Naive thymus-derived CD4-positive, alpha-beta T cell (primary cell): Measurements from ENCODE around the gene TBC1D10B. TPM values are rescaled to one million over a fixed set of nuclear protein-coding genes. Genes with fewer than 3 reads are reported as not detected.
A peak's percentile ranks its signal among the peaks of the same experiment; 100 is the strongest.
"Not testable (repeated sequence)": the region's sequence is repeated elsewhere in the genome, so short reads cannot be mapped to it uniquely, and the experiment has no call there.

Experiments used
- ATAC-seq: fragments of 150-1000 bp; cut with Tn5 transposase; 2 replicates; pipeline ENCODE4 v1.10.0; 2021; ENCODE audit warnings: mild to moderate bottlenecking, moderate library complexity
- CTCF ChIA-PET: fragments of 350-600 bp; sonication (Branson Sonifier 250); formaldehyde crosslinking; loops from one replicate; lab custom pipeline; 2021; ENCODE audit warnings: antibody characterized with exemption; lab: Charles Lee
- POLR2A ChIA-PET: fragments of 350-600 bp; sonication (Branson Sonifier 250); formaldehyde crosslinking; loops from one replicate; lab custom pipeline; 2021; ENCODE audit warnings: antibody characterized with exemption, inconsistent platforms; lab: Charles Lee
- DNase-seq, 9 donors: peaks; one replicate each; pipeline versions ENCODE4 v3.0.0 to v3.0.0-alpha.2; 2020 to 2022; ENCODE audit warnings: mixed read lengths in 1 of 9
- H3K27ac ChIP-seq: one replicate; pipeline ENCODE4 v1.7.0; 2013; ENCODE audit warnings: mild to moderate bottlenecking, low read depth, low read length, moderate library complexity
- H3K27me3 ChIP-seq, 2 donors: one replicate each; pipeline ENCODE4 v1.7.0; 2013; ENCODE audit warnings: low read length in 2 of 2, mild to moderate bottlenecking in 2 of 2, moderate library complexity in 2 of 2; ENCODE audit not compliant: control insufficient read depth in 2 of 2, insufficient read depth in 2 of 2
- H3K36me3 ChIP-seq, 3 experiments: 1 replicate in 2 of 3; 2 replicates in 1 of 3; pipeline ENCODE4 v1.7.0; 2013; ENCODE audit warnings: low read length in 3 of 3, mild to moderate bottlenecking in 3 of 3, moderate library complexity in 1 of 3; ENCODE audit not compliant: insufficient read depth in 3 of 3, control insufficient read depth in 2 of 3
- H3K4me1 ChIP-seq, 2 donors: one replicate each; pipeline ENCODE4 v1.7.0; 2013; ENCODE audit warnings: low read length in 2 of 2, mild to moderate bottlenecking in 2 of 2, moderate library complexity in 1 of 2; ENCODE audit not compliant: control insufficient read depth in 2 of 2, insufficient read depth in 2 of 2
- H3K4me3 ChIP-seq: 2 replicates; pipeline ENCODE4 v1.7.0; 2013; ENCODE audit warnings: mild to moderate bottlenecking, low read length
- H3K9me3 ChIP-seq, 3 experiments: 1 replicate in 2 of 3; 2 replicates in 1 of 3; pipeline ENCODE4 v1.7.0; 2013; ENCODE audit warnings: low read length in 3 of 3; ENCODE audit not compliant: control insufficient read depth in 2 of 3
- H3K27ac Mint-ChIP-seq, 9 donors: one replicate each; pipeline ENCODE4 v1.8.0; 2020 to 2022; ENCODE audit warnings: mixed read lengths in 9 of 9, mild to moderate bottlenecking in 8 of 9, moderate library complexity in 5 of 9, inconsistent platforms in 2 of 9
- H3K27me3 Mint-ChIP-seq, 5 donors: one replicate each; pipeline ENCODE4 v1.8.0; 2021 to 2022; ENCODE audit warnings: mixed read lengths in 5 of 5, mild to moderate bottlenecking in 1 of 5
- H3K36me3 Mint-ChIP-seq, 5 donors: one replicate each; pipeline ENCODE4 v1.8.0; 2020 to 2022; ENCODE audit warnings: mixed read lengths in 5 of 5, mild to moderate bottlenecking in 3 of 5, inconsistent platforms in 1 of 5
- H3K4me1 Mint-ChIP-seq, 7 donors: one replicate each; pipeline ENCODE4 v1.8.0; 2020 to 2022; ENCODE audit warnings: mixed read lengths in 7 of 7, mild to moderate bottlenecking in 3 of 7, inconsistent platforms in 1 of 7
- H3K4me3 Mint-ChIP-seq, 10 donors: one replicate each; pipeline ENCODE4 v1.8.0; 2020 to 2022; ENCODE audit warnings: mild to moderate bottlenecking in 10 of 10, mixed read lengths in 10 of 10, moderate library complexity in 6 of 10, inconsistent platforms in 2 of 10
- H3K9me3 Mint-ChIP-seq, 11 donors: one replicate each; pipeline ENCODE4 v1.8.0; 2020 to 2022; ENCODE audit warnings: mixed read lengths in 11 of 11, mild to moderate bottlenecking in 4 of 11, inconsistent platforms in 1 of 11, moderate library complexity in 1 of 11
- intact Hi-C, 2 donors: fragments of 100-400 bp; cut with micrococcal nuclease; formaldehyde crosslinking; loops; one replicate each; pipeline ENCODE4 v1.15.1; 2023
- polyA plus RNA-seq, 2 donors: library from polyadenylated mRNA; unstranded; fragments of 300-500 nt; fragmentation: Illumina TruSeq; gene quantifications; one replicate each; pipeline ENCODE4 v1.2.3, GENCODE V29; 2021
- total RNA-seq, 6 experiments: library from RNA in 5 of 6; stranded (reverse) in 5 of 6; gene quantifications; 1 replicate in 5 of 6; 2 replicates in 1 of 6; pipeline ENCODE4 v1.2.3 and lab custom pipeline; 2021 to 2026

Gene TBC1D10B
- total and polyA plus RNA-seq, 7 experiments from 2014 or later: 7.6 to 70.0 (median 43.8) TPM

DNA sequence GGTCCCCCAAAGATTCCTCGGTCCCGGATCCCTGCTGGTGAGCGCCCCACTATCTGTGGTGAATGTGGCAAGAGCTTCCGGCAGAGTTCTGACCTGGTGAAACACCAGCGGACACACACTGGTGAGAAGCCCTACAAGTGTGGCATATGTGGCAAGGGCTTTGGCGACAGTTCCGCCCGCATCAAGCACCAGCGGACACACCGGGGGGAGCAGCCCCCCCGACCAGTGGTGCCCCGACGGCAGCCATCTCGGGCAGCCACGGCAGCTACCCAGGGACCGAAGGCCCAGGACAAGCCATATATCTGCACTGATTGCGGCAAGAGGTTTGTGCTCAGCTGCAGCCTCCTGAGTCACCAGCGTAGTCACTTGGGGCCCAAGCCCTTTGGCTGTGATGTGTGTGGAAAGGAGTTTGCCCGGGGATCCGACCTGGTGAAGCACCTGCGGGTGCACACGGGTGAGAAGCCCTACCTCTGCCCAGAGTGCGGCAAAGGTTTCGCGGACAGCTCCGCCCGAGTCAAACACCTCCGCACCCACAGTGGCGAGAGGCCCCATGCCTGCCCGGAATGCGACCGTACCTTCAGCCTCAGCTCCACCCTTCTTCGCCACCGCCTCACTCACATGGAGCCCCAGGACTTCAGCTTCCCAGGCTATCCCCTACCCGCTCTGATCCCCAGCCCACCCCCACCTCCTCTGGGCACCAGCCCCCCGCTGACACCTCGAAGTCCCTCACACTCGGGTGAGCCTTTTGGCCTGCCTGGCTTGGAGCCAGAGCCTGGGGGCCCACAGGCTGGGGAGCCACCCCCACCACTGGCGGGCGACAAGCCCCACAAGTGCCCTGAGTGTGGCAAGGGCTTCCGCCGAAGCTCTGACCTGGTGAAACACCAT is 27.7 kb upstream of the TBC1D10B start:
- no peak for ATAC-seq
- Histone ChIP-seq H3K27me3 (no peaks in the 10 kb centered on the region), H3K4me3 (no peak overlapping the region), H3K36me3 (peaks cover 0 to 18% (median 0%) of the 10 kb centered on the region in 3 experiments), H3K4me1 (peaks cover 14 to 22% of the 10 kb centered on the region in 2 donors), H3K27ac (no peak overlapping the region), H3K9me3 (no peaks in the 10 kb centered on the region)
- POLR2A ChIA-PET: interaction anchor here (0.8 to 14.0 kb wide), 5 partner anchors 9 to 27 kb away, joined by 4 to 254 read pairs (median 10); partner anchors contain the start of genes SEPTIN1 and ZNF771
- Mint-ChIP-seq H3K4me3 (no peak overlapping the region), H3K27me3 (no peaks in the 10 kb centered on the region), H3K36me3 (peaks cover 0 to 7% (median 4%) of the 10 kb centered on the region in 5 donors), H3K9me3 (no peaks in the 10 kb centered on the region), H3K4me1 (peaks cover 32 to 46% (median 41%) of the 10 kb centered on the region in 7 donors), H3K27ac (no peak overlapping the region)
- no peak for DNase-seq
- intact Hi-C loops: no loop called here
- CTCF ChIA-PET: interaction anchor here (0.9 to 1.1 kb wide), 2 partner anchors 9 to 12 kb away, joined by 3 to 4 read pairs; no protein-coding TSS in a partner anchor

GRCh38 chr16:30397056-30397455 is 26.8 kb upstream of the TBC1D10B start:
- peaks cover 0 to 7% (median 4%) of the 10 kb centered on the region in 5 donors for H3K36me3 Mint-ChIP-seq
- H3K27me3 ChIP-seq: no peaks in the 10 kb centered on the region
- H3K9me3 ChIP-seq: no peaks in the 10 kb centered on the region
- no peak for ATAC-seq
- peaks cover 32 to 46% (median 41%) of the 10 kb centered on the region in 7 donors for H3K4me1 Mint-ChIP-seq
- peaks cover 0 to 18% (median 0%) of the 10 kb centered on the region in 3 experiments for H3K36me3 ChIP-seq
- no peak overlapping the region for H3K27ac ChIP-seq
- H3K9me3 Mint-ChIP-seq: no peaks in the 10 kb centered on the region
- H3K27me3 Mint-ChIP-seq: no peaks in the 10 kb centered on the region
- no peak overlapping the region for H3K4me3 ChIP-seq
- intact Hi-C loops: no loop called here
- no peak for DNase-seq
- peak overlapping the region; percentile 12 to 92 (median 86) for H3K4me3 Mint-ChIP-seq
- H3K4me1 ChIP-seq: peaks cover 14 to 22% of the 10 kb centered on the region in 2 donors
- POLR2A ChIA-PET: interaction anchor here (1.0 to 14.0 kb wide), 5 partner anchors 10 to 212 kb away, joined by 3 to 254 read pairs (median 10); partner anchors contain the start of genes MYL11, SEPTIN1 and ZNF771
- H3K27ac Mint-ChIP-seq: peak overlapping the region; percentile 5 to 82 (median 50)
- CTCF ChIA-PET: interaction anchor here (1.3 kb wide), 1 partner anchor 12 kb away, joined by 4 read pairs; no protein-coding TSS in a partner anchor

DNA sequence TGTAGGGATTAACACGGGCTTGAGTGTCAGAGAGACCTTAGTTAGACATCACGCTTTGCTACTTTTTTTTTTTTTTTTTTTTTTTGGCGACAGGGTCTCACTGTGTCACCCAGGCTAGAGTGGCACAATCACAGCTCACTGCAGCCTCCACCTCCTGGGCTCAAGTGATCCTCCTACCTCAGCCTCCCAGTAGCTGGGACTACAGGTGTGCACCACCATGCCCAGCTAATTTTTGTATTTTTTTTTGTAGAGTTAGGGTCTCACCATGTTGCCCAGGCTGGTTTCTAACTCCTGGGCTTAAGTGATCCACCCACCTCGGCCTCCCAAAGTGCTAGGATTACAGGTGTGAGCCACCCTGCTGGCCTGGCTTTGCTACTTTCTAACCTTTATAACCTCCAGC is 26.3 kb upstream of the TBC1D10B start:
- H3K4me3 ChIP-seq: peak overlapping the region; percentile 80
- H3K27me3 Mint-ChIP-seq, H3K27ac ChIP-seq, H3K9me3 ChIP-seq, DNase-seq, H3K9me3 Mint-ChIP-seq, intact Hi-C loops, ATAC-seq, H3K36me3 Mint-ChIP-seq, H3K27me3 ChIP-seq: not testable (repeated sequence)
- Mint-ChIP-seq H3K27ac (peak overlapping the region in 7 of 9 donors; percentile 28 to 82 (median 67)), H3K4me3 (peak overlapping the region; percentile 19 to 92 (median 87)), H3K4me1 (peaks cover 31 to 44% (median 39%) of the 10 kb centered on the region in 7 donors)
- peaks cover 14 to 22% of the 10 kb centered on the region in 2 donors for H3K4me1 ChIP-seq
- ChIA-PET POLR2A (interaction anchor here (0.9 to 14.0 kb wide), 7 partner anchors 11 to 212 kb away, joined by 3 to 254 read pairs (median 15); partner anchors contain the start of genes MYL11, SEPTIN1, TBC1D10B and ZNF771), CTCF (interaction anchor here (0.9 to 1.3 kb wide), 3 partner anchors 12 to 21 kb away, joined by 3 to 5 read pairs (median 4); no protein-coding TSS in a partner anchor)
- peaks cover 0 to 18% (median 0%) of the 10 kb centered on the region in 3 experiments for H3K36me3 ChIP-seq

- ATAC-seq: no peak
- H3K4me1 Mint-ChIP-seq: peaks cover 27 to 39% (median 33%) of the 10 kb centered on the region in 7 donors
- Histone ChIP-seq H3K4me1 (peaks cover 14 to 22% of the 10 kb centered on the region in 2 donors), H3K27me3 (no peaks in the 10 kb centered on the region), H3K36me3 (peaks cover 0 to 18% (median 0%) of the 10 kb centered on the region in 3 experiments), H3K27ac (peak overlapping the region; percentile 71), H3K9me3 (no peaks in the 10 kb centered on the region), H3K4me3 (peak overlapping the region; percentile 80)
- no peaks in the 10 kb centered on the region for H3K9me3 Mint-ChIP-seq
- CTCF ChIA-PET: interaction anchor here (0.9 to 1.3 kb wide), 5 partner anchors 13 to 34 kb away, joined by 3 to 5 read pairs (median 4); partner anchors contain the start of genes DCTPP1 and SEPTIN1
- peak overlapping the region; percentile 80 to 92 (median 88) for H3K4me3 Mint-ChIP-seq
- intact Hi-C loops: loop anchor here (1.0 to 2.0 kb wide), 5 partner anchors 11 to 25 kb away; partner anchors contain the start of genes ZNF771 (in 2 of the 2), SEPTIN1 (in 1 of the 2) and TBC1D10B (in 1 of the 2)
- peak overlapping the region; percentile 35 to 82 (median 67) for H3K27ac Mint-ChIP-seq
- DNase-seq: no peak
- H3K36me3 Mint-ChIP-seq: peaks cover 0 to 7% (median 4%) of the 10 kb centered on the region in 5 donors
- no peaks in the 10 kb centered on the region for H3K27me3 Mint-ChIP-seq
- POLR2A ChIA-PET: interaction anchor here (0.9 to 14.0 kb wide), 9 partner anchors 12 to 331 kb away, joined by 3 to 254 read pairs (median 7); partner anchors contain the start of genes ALDOA, MYL11, SEPTIN1 and TBC1D10B
Observed at GRCh38 chr16:30395992-30396585, 25.8 kb upstream of the TBC1D10B start.

GRCh38 chr16:30395155-30395991 is 25.1 kb upstream of the TBC1D10B start, which contains the start of gene ZNF48:
ZNF48 (plus strand) TSS chr16:30395420; CDS start chr16:30395795, 375 bp downstream.
- Mint-ChIP-seq H3K27ac (peak within 1 kb of the TSS; percentile 69 to 95 (median 83)), H3K27me3 (no peaks in the 10 kb centered on the region), H3K36me3 (peaks cover 0 to 7% (median 4%) of the 10 kb centered on the region in 5 donors), H3K9me3 (no peaks in the 10 kb centered on the region), H3K4me1 (peaks cover 23 to 39% (median 32%) of the 10 kb centered on the region in 7 donors), H3K4me3 (peak within 1 kb of the TSS; percentile 85 to 92 (median 88))
- no peaks in the 10 kb centered on the region for H3K27me3 ChIP-seq
- ChIA-PET POLR2A (interaction anchor here (0.7 to 14.0 kb wide), 13 partner anchors 9 to 330 kb away, joined by 3 to 254 read pairs (median 4); partner anchors contain the start of genes ALDOA, MYL11, SEPTIN1 and TBC1D10B), CTCF (interaction anchor here (0.8 to 1.3 kb wide), 6 partner anchors 12 to 34 kb away, joined by 3 to 5 read pairs (median 4); partner anchors contain the start of genes DCTPP1, SEPTIN1 and ZNF771)
- no peaks in the 10 kb centered on the region for H3K9me3 ChIP-seq
- H3K36me3 ChIP-seq: peaks cover 0 to 18% (median 0%) of the 10 kb centered on the region in 3 experiments
- H3K27ac ChIP-seq: peak within 1 kb of the TSS; percentile 71
- peak; percentile 33 to 72 (median 45) for DNase-seq
- H3K4me3 ChIP-seq: peak within 1 kb of the TSS; percentile 80
- peaks cover 14 to 22% of the 10 kb centered on the region in 2 donors for H3K4me1 ChIP-seq
- intact Hi-C loops: loop anchor here (1.0 to 2.0 kb wide), 5 partner anchors 12 to 25 kb away; partner anchors contain the start of genes ZNF771 (in 2 of the 2), SEPTIN1 (in 1 of the 2) and TBC1D10B (in 1 of the 2)
- peak; percentile 80 for ATAC-seq
